Urothelium cell line (cell line): ENCODE data around the gene PEA15.

Experiments
- DNase-seq: peaks from one replicate; pipeline ENCODE4 v3.0.0; 2011; ENCODE audit warnings: low spot score, mixed read lengths
- FAIRE-seq: peaks from 2 replicates; lab custom pipeline; 2011; peaks lifted over from hg19 to GRCh38; lab: Jason Lieb, UNC

PEA15 gene

DNA sequence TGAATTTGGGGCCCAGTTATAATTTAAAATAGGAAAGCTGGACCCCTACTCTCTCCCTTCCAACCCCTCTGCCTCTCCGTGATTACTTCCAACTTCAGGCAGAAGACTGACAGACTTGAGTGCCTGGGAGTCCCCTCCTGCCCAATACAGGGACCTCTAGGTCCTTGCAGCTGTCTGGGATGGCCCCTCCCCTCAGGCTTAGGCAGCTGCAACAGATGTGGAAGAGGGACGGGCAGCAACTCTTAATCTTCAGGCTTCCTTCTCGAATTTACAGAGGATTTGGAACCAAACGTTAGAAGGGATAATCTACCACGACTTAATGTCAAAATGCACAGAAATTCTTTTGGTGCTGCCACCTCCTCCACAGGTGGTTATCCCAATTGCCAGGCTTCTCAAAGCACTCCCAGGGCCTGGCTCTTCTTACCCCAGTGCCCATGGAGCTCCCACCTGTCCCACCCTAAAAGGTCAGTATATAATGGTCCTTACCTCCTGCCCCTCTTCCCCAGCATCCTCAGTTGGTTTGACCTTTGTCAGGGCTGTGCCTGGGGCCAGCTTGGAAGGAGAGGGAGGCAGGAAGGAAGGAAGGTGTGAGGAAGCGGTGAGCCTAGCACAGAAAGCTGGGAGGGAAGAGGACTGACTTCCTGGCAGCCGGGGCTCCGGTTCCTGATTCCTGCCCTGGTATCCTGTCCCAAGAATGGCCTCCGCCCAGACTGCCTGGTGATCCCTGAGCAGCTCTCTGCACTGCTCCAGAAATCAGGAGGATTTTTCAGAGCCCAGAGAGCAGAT lies 2.8 kb downstream of the PEA15 start:
- DNase-seq (no peak), FAIRE-seq (no peak)

DNA sequence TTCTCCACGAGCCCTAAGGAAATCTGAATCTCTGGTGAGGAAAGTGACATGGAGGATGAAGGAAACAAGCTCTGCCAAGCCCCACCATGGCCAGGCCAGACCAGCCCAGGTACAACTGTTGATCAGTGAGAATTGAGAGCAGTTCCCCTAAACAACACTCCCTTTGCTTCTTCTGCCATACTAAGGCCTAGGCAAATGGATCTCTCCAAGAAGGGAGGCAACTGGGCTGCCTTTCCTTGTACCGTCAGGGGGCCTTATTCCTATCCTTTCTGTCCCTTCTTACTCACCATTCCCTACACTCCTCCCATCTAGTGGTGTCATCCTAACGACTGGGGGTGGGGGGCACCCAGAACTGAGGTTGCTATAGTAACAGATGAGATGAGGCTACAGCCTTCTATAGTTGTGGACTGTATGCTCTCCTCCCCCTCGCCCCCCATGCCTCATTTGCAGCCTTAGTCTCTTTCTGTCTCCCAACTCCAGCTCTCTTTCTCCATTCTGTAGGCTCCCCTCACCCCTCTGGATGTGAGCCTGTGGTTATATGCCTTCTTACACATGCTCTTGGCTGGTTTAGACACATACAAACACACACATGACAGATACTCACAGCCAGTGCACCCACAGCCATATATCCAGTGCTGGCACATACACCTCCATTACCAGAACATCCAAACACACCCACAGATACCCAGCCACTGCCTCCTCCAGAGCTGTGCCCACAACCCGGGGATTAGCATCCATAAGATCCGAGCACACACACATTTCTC lies 3.6 kb downstream of the PEA15 start:
- DNase-seq (no peak), FAIRE-seq (no peak)

DNA sequence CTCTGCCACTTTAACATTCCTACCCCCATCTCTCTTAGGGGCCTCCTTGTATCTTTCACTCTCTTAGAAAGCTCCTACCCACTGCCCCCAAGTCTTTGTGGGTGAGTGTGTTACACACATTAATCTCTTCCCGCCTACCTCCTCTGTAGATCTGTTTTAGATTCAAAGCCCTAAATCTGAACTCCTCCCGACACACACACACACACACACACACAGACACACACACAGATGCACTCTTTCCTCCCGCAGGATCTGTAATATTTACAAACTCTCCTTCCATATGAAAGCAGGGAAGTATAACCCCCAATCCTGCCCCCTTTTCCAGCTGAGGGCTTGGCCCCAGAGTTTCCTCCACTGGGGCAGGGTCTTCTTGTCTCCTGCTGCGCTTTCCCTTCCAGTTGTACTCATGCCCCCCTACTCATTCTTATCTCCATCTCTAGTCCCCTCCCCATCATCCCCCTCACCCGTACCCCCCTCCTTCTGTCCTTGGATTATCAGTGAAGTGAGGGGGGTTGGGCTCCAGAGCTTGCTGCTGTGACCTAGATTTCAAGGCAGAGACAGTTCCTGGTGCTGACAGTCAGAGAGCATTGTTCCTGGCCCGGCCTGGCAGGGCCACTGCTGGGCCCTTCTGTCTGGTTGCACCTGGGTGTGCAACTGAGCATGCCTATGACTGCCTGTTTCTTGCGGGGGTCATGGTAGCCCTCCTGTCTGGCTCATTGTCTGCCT lies 4.3 kb downstream of the PEA15 start:
- DNase-seq: no peak
- FAIRE-seq: no peak

DNA sequence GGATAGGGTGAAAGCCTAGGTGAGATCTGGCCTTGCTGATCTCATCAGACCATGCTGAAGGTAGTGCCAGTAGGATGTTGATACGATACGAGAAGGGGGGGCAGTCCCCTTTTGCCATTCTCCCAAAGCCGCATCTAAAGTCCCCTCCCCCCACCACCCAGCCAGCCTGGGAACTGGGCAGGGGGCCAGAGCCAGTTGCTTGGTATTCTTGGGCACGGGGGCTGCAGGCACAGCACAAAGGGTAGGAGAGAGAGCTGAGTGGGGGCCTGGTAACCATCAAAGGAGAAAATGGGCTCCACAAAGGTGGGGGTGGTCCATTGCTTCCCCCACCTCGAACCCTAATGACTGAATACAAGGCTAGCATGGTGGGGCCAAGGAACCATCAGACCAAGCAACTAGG lies 5.4 kb downstream of the PEA15 start:
- DNase-seq (no peak), FAIRE-seq (no peak)

DNA sequence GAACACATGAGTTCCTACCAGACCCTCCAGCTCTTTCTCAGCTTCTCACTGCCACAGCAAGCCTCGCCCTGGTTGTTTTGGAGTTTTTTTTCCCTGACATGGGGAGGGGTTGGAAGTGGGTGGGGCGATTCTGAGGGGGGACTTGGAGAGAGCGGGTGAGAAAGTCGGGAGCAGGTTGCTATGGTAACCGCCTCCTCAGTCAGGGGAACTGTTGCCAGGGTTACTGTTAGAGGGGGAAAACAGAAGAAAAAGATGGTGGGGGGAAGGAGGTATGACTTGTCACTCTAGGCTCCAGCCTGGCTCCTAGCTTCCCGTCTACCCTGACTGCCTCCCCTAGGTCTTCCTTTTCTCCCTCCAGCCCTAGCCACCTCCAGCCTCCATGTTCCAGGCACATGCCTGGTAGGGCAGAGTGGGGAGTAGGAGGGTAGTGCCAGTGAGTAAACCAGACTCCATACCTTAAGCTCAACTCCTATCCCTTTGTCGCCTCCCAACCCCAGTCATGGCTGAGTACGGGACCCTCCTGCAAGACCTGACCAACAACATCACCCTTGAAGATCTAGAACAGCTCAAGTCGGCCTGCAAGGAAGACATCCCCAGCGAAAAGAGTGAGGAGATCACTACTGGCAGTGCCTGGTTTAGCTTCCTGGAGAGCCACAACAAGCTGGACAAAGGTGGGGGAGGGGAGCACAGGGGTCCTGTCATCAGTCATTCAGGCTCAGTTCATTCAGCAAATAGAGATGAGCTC lies 6.0 kb downstream of the PEA15 start:
- no peak for FAIRE-seq

DNA sequence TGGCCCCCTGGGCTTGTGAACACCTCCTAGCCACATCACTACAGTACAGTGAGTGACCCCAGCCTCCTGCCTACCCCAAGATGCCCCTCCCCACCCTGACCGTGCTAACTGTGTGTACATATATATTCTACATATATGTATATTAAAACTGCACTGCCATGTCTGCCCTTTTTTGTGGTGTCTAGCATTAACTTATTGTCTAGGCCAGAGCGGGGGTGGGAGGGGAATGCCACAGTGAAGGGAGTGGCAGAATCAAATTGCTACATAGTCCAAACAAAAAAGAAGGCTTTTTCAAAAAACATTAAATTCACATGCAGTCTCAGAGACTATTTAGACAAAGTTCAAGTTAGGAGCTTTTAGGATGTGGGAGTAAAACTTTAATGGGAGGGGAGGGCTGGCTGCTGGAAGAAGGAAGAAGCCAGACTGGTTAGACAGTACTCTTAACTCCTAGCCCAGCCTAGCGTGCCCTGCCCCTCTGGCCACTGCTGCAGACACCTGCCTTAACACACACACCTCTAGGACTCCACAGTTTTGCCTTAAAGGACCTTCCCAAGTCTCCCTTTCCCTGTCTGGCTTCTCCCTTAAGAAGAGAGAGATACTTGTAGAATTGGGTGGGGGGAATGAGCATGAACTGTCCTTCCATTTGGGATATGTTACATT lies 9.4 kb downstream of the PEA15 start:
- DNase-seq (no peak), FAIRE-seq (no peak)

More for the DNA sequence above, 6.0 kb downstream of the PEA15 start:
- no peak for DNase-seq

DNA sequence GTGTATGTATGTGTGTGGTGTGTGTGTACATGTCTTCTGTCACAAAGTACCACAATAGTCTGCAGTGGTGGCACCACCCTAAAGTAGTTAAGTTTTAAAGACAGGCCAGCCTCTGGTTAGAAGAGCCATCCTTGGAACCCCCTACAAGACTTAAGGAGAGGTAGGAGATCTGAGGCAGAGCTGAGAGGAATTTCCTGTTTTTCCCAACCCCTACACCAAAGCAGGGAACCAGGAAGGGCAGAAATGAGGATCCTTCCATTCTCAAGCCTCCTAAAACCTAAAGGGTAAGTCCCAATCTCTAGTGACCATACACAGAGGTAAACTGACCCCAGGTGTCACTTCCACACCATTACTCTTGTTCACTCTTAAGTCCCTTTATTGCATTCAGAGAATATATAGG lies 11.1 kb downstream of the PEA15 start:
- DNase-seq (no peak), FAIRE-seq (no peak)

DNA sequence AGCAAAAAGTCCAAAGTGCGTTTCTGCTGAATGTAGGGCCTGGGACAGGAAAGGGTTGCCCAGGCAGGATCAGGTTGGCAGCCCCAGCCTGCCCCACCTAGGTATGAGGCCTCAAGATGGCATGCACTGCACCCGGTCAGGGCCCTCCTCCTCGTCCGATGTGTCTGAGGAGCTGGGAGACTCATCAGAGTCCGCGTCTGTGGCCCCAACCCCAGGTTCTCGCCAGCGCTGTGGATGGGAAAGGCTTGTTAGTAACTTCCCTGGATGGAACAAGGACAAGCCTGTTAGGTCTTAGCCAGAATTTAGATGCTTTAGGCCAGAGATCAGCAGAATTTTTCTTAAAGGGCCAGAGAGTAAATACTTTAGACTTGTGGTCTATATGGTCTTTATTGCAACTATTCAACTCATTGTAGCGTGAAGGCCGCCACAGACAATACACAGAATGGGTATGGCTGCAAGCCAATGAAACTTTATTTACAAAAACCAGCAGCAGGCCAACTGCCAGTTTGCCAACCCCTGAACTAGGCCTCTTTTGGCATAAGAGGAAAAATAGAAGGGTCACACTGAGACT lies 12.4 kb downstream of the PEA15 start:
- FAIRE-seq (no peak), DNase-seq (no peak)

DNA sequence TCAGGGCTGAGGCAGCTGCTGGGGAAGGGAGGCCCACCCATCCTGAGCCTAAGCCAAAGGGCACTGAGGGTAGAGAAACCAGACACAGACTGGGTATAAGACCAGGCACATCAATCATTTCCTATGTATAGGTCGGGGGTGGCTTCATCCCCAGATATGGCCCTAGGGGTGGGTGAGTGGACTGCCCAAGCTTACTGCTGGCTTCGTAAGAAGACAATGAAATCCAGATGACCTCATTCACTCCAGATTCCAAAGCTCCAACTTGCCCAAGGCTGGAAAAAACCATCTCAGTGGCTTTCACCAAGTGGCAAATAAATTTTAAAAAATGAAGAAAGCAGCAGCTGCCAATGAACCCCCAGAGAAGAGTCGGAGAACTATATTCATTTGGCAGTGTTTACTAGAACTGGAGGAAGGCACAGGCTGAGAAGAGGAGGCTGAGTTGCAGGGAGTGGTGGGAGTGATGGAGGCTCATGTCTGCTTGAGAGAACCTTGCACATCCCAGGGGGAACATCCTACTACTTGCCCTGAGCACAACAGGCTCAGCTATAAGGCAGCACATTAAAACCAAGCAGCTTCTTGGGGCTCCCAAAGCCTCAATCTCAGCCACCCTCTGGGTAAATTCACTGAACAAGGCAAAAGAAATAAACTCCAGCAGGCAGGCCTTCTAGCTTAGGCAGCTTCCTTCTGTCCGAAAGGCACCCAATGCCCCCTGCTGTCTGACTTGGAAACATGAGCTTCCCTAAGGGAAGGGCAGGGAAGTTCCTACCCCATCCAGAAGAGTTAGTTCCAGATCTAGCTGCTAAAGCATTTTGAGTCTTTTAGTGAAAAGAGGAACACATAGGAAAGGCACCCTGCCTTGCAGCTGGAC lies 14.1 kb downstream of the PEA15 start:
- peak; percentile 30 for DNase-seq
- FAIRE-seq: no peak

DNA sequence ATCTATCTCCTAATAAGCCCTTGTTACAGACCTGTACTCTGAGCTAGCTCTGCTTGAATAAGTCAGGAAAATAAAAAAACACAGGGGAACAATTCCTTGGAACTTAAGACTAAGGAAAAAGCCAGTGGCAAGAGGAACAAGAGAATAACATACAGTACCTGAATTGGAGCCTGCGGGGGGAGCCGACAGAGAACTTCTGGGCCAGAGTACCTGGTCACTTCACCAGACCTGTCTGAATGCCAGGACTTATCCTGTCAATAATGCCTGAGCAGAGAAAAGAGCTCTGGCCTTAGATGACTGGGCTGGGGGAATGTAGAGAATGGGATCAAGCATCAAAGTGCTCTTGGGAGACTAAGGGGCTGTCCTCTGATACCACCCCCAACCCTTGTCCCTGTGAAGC lies 15.1 kb downstream of the PEA15 start:
- DNase-seq (no peak), FAIRE-seq (no peak)

DNA sequence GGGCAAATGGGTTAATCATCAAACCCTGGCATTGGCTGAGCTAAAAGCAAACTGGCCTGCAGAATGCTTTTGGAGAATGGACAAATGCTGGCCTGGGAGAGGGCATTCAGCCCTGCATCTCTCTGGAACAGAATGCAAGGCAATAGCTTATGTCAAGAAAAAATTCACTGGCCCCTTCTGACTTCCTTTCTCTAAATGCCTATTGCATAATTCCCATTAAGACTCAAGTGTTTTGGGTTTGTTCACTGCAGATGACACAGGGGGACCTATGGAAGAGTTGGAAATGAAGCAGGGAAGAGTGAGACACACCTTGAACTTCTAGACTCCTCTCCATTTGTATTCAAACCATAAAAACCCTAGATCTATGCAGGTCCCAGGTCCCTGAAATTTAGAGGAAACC lies 15.9 kb downstream of the PEA15 start:
- DNase-seq (no peak), FAIRE-seq (no peak)

DNA sequence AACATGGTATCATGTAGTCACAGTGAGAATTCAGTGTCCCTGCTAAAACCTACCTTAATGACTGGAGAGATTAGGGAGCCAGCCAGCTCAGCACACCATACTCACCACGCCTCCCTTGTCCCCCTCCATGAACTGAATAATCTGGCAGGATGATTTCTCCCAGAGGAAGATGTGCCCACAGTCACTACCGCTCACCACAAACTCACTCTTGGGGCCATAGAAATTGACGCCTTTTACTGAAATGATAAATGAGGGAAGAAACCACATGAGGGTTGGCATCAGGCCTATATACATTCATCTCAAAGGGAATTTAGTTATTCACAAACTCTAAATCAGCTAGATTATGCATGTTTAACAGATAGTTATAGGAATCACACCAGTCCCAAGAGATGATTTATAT lies 17.4 kb downstream of the PEA15 start:
- DNase-seq (no peak), FAIRE-seq (no peak)

DNA sequence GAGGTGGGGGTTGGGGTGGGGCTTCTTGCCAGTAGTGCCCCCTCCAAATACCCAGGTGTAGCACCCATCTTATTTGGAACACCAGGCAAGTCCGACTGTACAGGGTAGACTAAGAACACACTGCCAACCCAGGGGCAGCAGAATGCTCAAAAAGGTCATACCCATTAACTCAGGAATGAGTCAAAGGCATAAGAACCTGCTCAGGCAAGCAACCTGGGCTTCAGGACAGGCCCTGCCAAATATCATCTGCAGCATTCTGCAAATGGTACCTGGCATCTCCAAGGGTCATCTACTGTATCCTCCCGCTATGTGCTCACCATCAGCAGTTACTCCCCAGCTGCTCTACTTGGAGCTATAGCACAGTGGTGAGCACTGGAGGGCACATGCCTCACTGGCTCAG lies 19.4 kb downstream of the PEA15 start:
- DNase-seq (no peak), FAIRE-seq (no peak)

DNA sequence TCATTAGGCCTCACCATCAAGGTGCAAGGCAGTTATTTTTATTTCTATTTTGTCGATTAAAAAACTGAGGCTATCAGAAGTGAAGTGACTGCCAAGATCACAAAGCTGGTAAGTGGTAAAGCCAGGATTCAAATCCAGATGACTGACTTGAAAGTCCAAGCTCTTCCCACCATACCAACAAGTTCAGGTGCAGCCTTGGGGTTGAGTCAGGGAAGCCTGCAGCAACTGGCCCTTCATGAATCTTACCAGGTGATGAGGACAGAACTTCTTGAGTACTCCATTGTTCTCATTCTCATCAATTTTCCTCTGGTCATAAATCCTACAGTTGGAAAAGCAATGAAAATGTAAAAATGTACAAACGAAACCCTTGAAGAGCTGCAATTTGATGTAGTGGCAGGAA lies 20.2 kb downstream of the PEA15 start:
- no peak for DNase-seq
- no peak for FAIRE-seq

DNA sequence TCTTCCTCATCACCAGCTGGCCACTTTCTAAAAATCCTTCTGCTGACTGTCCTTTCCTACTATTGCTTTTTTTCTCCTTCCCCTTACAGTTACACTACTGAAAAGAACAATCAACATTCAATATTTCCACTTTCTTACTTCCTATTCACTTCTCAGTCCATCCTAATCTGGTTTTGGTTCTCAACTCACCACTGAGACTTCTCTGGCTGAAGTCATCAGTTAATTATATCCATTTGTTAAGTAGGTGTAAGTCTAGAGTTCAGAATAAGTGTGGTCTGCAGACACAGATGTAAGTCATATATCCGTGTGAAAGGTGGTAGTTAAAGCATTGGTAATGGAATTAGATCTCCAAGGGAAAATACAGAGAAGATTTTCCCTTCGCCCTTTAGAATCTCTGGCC lies 21.4 kb downstream of the PEA15 start:
- DNase-seq (no peak), FAIRE-seq (no peak)

DNA sequence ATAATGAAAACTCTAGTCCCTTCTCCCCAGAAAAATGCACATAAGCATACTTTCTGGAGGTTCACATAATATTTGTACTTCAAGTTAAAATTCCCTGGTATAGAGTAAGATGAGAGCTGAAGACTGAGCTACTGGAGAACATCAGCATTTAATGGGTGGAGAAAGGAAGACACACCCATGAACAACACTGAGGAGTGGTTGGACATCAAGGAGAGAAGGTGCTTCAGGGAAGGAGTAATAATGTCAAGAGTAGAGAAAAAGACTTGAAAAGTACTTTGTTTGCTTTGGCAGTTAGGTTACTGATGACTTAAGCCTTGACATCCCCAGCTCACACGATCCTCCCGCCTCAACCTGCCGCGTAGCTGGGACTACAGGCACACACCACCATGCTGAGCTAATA lies 21.9 kb downstream of the PEA15 start:
- no peak for DNase-seq
- FAIRE-seq: no peak

DNA sequence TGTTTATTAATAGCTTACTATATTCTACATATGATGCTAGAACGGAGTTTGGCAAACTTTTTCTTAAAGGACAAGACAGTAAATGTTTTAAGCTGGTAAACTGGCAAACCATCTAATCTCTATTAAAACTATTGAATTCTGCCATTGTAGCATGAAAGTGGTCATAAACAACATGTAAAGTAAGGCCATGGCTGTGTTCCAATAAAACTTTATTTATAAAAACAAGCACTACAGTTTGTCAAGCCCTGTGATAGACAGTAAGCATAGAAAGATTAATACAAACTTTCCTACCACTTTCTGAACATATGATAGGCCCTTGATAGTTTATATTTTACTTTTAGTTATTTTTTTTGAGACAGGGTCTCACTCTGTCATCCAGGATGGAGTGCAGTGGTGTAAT lies 22.4 kb downstream of the PEA15 start:
- FAIRE-seq (no peak), DNase-seq (no peak)

DNA sequence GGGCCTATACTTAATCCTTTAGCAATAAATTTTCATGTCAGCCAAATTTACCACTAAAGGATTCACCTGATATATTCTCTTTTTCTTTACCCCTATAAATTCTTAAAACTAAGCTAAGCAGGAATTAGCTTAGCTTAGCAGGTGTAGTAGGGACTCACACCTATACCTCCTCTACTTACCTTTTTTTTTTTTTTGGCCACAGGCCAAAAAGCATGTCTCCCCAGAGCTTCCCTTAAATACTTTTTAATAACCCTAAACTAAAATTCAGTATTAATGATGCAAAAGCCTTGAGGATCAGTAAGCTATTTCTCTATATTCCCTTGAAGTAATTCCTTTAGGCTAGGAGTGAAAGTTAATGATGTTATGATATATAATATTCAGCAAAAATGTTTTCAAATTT lies 23.2 kb downstream of the PEA15 start:
- FAIRE-seq (no peak), DNase-seq (no peak)

DNA sequence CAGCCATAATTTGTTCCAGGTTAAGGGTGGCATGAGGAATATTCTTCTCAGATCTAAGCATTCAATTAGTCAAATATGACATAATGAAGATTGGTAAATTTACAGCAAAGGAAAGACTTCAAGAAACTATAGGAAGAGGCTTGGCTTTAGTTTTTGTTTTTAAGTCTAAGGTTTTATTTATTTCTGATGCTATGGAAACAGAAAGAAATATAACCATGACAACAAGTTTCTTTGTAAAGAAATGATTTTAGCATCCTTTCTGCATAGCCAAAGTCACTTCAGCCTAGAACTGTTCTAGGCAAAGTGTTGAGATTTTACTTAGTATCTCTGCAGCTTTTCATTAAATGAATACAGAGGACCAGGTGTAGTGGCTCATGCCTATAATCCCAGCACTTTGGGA lies 27.7 kb downstream of the PEA15 start:
- no peak for FAIRE-seq
- no peak for DNase-seq
